ENCODE measurements around the gene CELF1. TPM values are rescaled to one million over a fixed set of nuclear protein-coding genes. Genes with fewer than 3 reads are reported as not detected.

The CELF1 gene
- total and polyA plus RNA-seq, 2 experiments from 2014 or later: 124 to 233 TPM

DNA sequence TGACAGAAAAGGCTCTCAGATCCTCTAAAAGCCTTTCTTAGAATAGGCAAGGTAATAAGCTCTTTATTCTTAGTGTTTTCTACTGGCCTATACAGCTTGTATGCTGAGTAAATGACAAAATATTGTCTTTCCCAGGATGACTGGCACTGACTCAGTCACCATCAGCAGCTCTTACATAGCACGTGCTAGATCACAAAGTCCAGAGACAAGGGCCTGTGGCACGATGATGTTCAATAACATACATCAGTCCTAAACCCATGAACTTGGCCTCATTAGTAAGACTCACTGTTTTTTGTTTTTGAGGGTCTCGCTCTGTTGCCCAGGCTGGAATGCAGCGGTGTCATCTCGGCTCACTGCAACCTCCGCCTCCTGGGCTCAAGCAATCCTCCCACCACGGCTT, 42.7 kb downstream of the CELF1 start (continued):
- TF ChIP-seq, protein P1, sequence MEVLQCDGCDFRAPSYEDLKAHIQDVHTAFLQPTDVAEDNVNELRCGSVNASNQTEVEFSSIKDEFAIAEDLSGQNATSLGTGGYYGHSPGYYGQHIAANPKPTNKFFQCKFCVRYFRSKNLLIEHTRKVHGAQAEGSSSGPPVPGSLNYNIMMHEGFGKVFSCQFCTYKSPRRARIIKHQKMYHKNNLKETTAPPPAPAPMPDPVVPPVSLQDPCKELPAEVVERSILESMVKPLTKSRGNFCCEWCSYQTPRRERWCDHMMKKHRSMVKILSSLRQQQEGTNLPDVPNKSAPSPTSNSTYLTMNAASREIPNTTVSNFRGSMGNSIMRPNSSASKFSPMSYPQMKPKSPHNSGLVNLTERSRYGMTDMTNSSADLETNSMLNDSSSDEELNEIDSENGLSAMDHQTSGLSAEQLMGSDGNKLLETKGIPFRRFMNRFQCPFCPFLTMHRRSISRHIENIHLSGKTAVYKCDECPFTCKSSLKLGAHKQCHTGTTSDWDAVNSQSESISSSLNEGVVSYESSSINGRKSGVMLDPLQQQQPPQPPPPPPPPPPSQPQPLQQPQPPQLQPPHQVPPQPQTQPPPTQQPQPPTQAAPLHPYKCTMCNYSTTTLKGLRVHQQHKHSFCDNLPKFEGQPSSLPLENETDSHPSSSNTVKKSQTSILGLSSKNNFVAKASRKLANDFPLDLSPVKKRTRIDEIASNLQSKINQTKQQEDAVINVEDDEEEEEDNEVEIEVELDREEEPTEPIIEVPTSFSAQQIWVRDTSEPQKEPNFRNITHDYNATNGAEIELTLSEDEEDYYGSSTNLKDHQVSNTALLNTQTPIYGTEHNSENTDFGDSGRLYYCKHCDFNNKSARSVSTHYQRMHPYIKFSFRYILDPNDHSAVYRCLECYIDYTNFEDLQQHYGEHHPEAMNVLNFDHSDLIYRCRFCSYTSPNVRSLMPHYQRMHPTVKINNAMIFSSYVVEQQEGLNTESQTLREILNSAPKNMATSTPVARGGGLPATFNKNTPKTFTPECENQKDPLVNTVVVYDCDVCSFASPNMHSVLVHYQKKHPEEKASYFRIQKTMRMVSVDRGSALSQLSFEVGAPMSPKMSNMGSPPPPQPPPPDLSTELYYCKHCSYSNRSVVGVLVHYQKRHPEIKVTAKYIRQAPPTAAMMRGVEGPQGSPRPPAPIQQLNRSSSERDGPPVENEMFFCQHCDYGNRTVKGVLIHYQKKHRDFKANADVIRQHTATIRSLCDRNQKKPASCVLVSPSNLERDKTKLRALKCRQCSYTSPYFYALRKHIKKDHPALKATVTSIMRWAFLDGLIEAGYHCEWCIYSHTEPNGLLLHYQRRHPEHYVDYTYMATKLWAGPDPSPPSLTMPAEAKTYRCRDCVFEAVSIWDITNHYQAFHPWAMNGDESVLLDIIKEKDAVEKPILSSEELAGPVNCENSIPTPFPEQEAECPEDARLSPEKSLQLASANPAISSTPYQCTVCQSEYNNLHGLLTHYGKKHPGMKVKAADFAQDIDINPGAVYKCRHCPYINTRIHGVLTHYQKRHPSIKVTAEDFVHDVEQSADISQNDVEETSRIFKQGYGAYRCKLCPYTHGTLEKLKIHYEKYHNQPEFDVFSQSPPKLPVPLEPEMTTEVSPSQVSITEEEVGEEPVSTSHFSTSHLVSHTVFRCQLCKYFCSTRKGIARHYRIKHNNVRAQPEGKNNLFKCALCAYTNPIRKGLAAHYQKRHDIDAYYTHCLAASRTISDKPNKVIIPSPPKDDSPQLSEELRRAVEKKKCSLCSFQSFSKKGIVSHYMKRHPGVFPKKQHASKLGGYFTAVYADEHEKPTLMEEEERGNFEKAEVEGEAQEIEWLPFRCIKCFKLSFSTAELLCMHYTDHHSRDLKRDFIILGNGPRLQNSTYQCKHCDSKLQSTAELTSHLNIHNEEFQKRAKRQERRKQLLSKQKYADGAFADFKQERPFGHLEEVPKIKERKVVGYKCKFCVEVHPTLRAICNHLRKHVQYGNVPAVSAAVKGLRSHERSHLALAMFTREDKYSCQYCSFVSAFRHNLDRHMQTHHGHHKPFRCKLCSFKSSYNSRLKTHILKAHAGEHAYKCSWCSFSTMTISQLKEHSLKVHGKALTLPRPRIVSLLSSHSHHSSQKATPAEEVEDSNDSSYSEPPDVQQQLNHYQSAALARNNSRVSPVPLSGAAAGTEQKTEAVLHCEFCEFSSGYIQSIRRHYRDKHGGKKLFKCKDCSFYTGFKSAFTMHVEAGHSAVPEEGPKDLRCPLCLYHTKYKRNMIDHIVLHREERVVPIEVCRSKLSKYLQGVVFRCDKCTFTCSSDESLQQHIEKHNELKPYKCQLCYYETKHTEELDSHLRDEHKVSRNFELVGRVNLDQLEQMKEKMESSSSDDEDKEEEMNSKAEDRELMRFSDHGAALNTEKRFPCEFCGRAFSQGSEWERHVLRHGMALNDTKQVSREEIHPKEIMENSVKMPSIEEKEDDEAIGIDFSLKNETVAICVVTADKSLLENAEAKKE (CRISPR knock-in tag; IDR thresholded peaks at IDR 0.05): no peak
- TF ChIP-seq ZNF114 (CRISPR knock-in tag; IDR thresholded peaks at IDR 0.05): no peak
- no peak for TF ChIP-seq CREB1 (CRISPR knock-in tag; IDR thresholded peaks at IDR 0.05; ENCODE audit: low read depth)
- TF ChIP-seq, protein P2, sequence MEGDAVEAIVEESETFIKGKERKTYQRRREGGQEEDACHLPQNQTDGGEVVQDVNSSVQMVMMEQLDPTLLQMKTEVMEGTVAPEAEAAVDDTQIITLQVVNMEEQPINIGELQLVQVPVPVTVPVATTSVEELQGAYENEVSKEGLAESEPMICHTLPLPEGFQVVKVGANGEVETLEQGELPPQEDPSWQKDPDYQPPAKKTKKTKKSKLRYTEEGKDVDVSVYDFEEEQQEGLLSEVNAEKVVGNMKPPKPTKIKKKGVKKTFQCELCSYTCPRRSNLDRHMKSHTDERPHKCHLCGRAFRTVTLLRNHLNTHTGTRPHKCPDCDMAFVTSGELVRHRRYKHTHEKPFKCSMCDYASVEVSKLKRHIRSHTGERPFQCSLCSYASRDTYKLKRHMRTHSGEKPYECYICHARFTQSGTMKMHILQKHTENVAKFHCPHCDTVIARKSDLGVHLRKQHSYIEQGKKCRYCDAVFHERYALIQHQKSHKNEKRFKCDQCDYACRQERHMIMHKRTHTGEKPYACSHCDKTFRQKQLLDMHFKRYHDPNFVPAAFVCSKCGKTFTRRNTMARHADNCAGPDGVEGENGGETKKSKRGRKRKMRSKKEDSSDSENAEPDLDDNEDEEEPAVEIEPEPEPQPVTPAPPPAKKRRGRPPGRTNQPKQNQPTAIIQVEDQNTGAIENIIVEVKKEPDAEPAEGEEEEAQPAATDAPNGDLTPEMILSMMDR (conservative IDR thresholded peaks at IDR 0.05; ENCODE audit: low read depth in 2 of 2): no peak
- TF ChIP-seq JUNB (IDR thresholded peaks at IDR 0.05; ENCODE audit: unreplicated experiment): no peak
- no peak for TF ChIP-seq EZH2 (IDR thresholded peaks at IDR 0.05; ENCODE audit: low read depth, unreplicated experiment)

DNA sequence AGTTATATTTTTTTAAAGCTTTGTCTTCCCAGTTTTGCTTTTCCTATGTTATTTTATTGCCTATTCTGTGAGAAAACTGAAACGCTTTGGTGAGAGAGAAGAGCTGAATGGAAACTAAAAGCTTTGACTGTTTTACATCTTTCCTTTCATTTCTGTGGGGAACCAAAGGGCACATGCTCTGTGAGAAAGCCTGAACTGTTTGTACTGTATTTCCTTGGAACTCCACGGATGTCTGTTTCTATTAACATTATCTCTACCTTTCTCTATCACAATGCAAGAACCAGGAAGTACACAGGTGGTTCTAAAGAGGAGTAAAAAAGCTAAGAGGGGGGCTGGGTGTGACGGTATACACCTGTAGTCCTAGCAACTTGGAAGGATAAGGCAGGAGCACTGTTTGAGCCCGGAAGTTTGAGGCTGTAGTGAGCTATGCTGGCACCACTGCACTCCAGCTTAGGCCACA, 43.8 kb downstream of the CELF1 start:
- Histone ChIP-seq H3K36me3 (ENCODE audit: insufficient read depth) (no peaks in the 10 kb centered on the region), H3K4me3 (peak overlapping the region; percentile 22; the same call in 1 of the 2 replicates), H3K9me2 (ENCODE audit: insufficient read depth) (no peaks in the 10 kb centered on the region), H2AFZ (no peak overlapping the region), H3K4me2 (peak overlapping the region; percentile 56), H4K20me1 (replicated peaks; ENCODE audit: insufficient read depth) (peaks cover 53% of the 10 kb centered on the region), H3F3A (replicated peaks; ENCODE audit: low read depth) (peaks cover 5% of the 10 kb centered on the region), H3K4me1 (ENCODE audit: insufficient read depth) (peaks cover 35% of the 10 kb centered on the region), H3K79me2 (replicated peaks; ENCODE audit: insufficient read depth) (peaks cover 100% of the 10 kb centered on the region), H3K27me3 (ENCODE audit: insufficient read depth) (no peaks in the 10 kb centered on the region), H3K27ac (ENCODE audit: low read depth) (peak overlapping the region; percentile 71)
- Mint-ChIP-seq H3K27me3 (ENCODE audit: insufficient read depth, low read depth, poor library complexity) (peaks cover 6% of the 10 kb centered on the region), H3K36me3 (ENCODE audit: low read depth) (peaks cover 3% of the 10 kb centered on the region; the same call in 1 of the 3 replicates), H3K9me3 (no peaks in the 10 kb centered on the region), H3K4me3 (no peak overlapping the region; the same call in 2 of the 3 replicates), H3K27ac (peak overlapping the region; percentile 86; the same call in 1 of the 2 replicates), H3K4me1 (peaks cover 49% of the 10 kb centered on the region)
- no peak for TF ChIP-seq EZH2phosphoT487 (IDR thresholded peaks at IDR 0.05; ENCODE audit: unreplicated experiment)
- ATAC-seq: peak; percentile 25; the same call in 2 of the 3 replicates
- DNase-seq (ENCODE audit: low spot score): no peak

All from GM23338 (cell line).